GM11168 (cell line): ENCODE results near the gene PRKG1.

Experiments
- in situ Hi-C: fragments of 300-500 bp; cut with MboI; formaldehyde crosslinking; loops from one replicate; pipeline ENCODE4 v1.12.0; 2022; ENCODE audit warnings: low sequenced_read_pairs; ENCODE audit not compliant: unreplicated experiment

The PRKG1 gene

GRCh38 chr10:51759896-51760534, 685.7 kb downstream of the PRKG1 start:
- in situ Hi-C loops: no loop called here

DNA sequence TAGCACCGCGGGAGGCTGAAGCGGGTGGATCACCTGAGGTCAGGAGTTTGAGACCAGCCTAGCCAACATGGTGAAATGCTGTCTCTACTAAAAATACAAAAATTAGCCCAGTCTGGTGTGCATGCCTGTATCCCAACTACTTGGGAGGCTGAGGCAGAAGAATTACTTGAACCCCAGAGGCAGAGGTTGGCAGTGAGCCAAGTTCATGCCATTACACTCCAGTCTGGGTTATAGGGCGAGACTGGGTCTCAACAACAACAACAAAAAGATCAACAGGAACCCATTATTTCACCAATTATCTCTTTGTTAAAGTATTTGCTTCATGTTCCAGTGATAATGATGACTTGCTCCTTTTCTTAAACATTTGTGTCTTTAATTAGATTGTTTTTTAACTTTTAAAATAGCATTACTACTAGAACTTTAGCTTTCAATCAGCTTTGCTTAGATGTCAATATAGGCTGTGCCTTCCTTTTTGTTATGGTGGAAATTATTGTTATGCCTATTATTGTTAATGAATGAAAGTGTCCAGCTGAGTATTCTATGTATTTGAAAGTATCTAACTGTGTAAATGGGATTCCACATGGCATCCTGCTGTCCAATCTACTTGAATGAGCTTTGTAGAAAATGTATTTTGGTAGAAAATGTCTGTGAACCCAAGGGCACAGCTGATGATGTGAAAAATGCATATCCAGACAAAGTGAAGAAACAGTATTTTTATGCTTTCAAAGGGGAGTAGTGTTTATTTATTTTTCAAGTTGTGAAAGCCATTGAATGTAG, 686.8 kb downstream of the PRKG1 start:
- in situ Hi-C loops: no loop called here

GRCh38 chr10:51763746-51764145, 689.5 kb downstream of the PRKG1 start:
- in situ Hi-C loops: no loop called here

GRCh38 chr10:51765284-51765971, 691.1 kb downstream of the PRKG1 start:
- in situ Hi-C loops: no loop called here

GRCh38 chr10:51766423-51767102, 692.3 kb downstream of the PRKG1 start:
- in situ Hi-C loops: no loop called here

DNA sequence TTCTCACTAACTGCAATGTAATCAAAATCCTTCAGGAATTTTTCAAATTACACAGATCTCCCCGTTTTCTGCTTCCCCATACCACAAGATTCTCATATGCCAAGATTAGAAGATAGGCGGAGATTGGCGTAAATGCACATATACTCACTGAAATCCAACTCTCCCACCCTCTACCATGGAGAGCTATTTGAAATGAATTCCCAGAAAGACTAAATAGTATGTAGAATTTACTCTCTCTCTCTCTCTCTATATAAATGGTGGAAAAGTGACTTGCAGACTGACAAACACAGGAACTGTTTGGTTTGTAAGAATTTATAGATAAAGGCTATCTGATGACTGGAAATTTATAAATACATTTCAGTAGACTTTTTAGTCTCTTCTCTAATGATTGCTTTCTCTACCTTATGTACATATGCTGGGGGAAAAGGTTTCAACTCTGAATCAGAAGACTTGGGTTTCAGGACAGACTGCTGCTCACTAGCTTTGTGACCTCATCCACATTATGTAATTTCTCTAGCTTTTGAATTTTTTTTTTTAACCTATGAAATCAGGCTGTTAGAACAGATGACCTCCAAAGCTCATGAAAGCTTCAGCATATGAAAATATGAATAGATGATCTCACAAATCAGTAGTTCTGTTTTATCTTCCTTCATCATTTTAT, 692.9 kb downstream of the PRKG1 start:
- in situ Hi-C loops: no loop called here

DNA sequence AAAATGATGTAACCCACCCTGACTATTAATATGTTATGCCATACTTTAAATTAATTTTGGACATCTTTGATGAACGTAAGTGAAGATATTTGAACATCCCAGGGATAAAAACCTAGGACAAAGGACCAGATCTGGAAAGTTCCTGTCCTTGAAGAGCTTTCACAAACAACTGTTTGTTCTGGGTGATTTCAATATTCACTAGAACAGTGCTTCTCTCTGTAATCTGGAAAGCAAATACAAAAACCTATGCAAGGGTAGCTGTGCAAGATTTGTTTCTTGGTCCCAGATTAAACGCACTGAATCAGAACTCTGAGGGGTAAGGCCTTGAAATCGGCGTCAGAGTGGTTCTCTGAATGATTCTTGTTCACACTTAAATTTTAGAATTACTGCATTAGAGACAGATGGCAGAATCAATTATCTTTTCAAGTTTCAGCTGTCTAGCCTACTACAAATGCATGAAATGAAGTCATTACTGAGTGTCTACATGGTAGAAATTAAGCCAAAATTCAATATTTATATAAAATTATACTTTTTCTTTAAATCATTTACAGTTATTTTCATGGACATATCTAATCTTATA, 694.7 kb downstream of the PRKG1 start:
- in situ Hi-C loops: no loop called here

DNA sequence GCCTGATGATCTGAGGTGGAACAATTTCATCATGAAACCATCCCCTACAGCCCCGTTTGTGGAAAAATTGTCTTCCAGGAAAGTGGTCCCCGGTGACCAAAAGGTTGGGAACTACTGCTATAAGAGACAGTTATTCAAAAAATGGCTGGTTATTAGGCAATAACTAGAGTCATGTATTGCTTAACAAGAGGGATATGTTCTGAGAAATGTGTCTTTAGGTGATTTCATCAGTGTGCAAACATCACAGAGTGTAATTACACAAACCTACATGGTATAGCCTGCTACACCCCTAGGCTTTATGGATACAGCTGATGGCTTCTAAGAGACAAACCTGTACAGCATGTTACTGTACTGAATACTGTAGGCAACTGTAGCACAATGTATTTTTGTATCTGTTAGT, 696.4 kb downstream of the PRKG1 start:
- in situ Hi-C loops: no loop called here

DNA sequence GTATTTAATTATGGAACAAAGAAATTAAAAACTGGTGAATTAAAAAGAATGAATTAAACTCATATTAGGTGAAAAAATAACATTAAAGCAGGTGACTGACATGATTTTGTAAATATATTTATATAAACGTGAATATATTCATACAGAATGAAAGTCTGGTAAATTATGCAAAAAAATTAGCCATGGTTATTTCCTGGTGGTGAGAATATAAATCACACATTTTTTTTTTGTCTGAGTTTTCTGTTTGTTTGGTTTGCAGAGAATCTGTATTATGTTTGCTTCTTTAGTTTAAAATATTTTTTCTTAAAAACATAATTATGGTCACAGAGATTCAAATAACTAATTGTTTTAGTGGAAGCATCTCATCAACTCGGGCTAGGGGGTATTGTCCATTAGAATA, 698.1 kb downstream of the PRKG1 start:
- in situ Hi-C loops: no loop called here

DNA sequence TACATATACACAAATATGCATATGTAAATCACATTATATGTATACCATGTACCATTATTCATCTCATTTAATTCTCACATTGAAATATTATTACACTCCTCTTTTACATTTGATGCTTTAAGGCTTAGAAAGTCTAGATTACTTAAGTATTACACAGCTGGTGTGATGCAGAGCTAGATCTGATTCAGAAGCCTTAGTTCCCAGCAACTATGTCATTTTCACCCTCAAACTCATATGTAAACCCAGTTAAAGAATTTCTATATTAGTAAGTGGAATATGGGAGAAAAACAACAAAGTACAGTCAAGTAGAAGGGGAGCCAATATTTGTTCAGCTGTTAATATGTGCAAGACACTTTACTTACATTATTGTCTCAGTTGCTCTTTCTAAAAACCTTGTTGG, 699.4 kb downstream of the PRKG1 start:
- in situ Hi-C loops: no loop called here

DNA sequence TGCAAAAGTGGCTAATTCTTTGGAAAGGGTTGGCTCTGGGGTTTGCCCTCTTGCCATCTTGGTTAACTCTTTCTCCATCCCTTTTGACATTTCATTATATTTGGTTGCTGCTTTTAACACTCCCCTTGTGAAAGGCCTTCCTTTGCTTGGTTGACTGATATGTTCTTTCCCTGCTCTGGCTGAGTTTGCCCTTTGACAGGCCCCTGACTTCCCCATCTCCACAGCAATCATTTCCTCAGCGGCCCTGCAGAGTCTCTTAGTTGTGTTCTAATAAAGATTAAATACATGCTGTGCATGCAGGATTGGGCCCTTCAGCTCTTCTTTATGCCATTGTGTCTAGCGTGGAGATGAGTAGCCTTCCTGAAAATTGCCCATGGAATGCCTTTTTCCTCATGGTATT, 709.7 kb downstream of the PRKG1 start:
- in situ Hi-C loops: no loop called here

- in situ Hi-C loops: no loop called here
These were observed 711.9 kb downstream of the PRKG1 start for GRCh38 chr10:51786016-51786683.

- in situ Hi-C loops: no loop called here
These were observed 712.4 kb downstream of the PRKG1 start for GRCh38 chr10:51786684-51787035.

GRCh38 chr10:51788273-51788672, 714.0 kb downstream of the PRKG1 start:
- in situ Hi-C loops: no loop called here

DNA sequence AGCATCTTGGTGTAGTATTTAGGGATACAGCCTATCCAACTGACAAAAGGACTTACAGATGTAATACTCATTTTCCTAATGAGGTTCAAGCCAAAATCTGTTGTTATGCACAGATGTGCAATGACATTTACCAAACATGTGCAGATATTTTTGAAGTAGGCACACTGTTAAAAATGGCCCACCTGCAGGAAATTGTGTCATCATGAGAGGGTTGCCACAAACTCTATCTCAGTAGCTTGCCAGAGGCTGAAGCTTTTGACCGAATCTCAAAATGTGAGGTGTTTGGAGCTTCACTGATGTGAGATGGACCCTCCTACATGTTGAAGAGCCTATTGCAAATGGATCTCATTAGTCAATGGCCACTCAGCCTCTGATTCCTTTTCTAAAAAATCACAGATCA, 714.8 kb downstream of the PRKG1 start:
- in situ Hi-C loops: no loop called here

- in situ Hi-C loops: no loop called here
These were observed 715.6 kb downstream of the PRKG1 start for GRCh38 chr10:51789903-51790302.

DNA sequence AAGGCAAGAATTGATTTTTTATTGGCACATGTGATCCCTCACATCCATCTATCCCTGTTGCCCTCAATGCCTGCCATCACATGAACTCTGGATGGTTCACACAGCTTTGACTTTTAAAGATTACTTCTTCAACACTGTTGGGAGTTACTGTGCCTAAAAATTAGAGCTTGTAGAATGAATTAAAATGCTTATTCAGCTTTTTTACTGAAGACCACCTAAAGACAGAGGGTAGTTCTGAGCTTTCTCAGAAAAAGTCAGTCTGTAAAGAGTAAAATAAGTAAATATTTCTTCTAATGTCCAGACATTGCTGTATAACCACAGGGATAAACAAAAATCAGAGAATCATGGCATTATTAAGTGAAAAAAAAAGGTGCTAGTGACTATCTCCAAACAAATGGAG, 718.4 kb downstream of the PRKG1 start:
- in situ Hi-C loops: no loop called here

- in situ Hi-C loops: no loop called here
These were observed 725.8 kb downstream of the PRKG1 start for GRCh38 chr10:51800121-51800520.

GRCh38 chr10:51800725-51801424, 726.6 kb downstream of the PRKG1 start:
- in situ Hi-C loops: no loop called here
